H9 (cell line): Measurements from ENCODE around the gene BZW2. TPM values are rescaled to one million over a fixed set of nuclear protein-coding genes. Genes with fewer than 3 reads are reported as not detected.

Experiments
- DNase-seq: peaks from one replicate; pipeline ENCODE4 v3.0.0-alpha.2; 2017
- H2AFZ ChIP-seq: one replicate; pipeline ENCODE4 v1.6.1; 2013; ENCODE audit warnings: mild to moderate bottlenecking, low read length, control low read depth, moderate library complexity
- H2AK5ac ChIP-seq: 2 replicates; pipeline ENCODE4 v1.6.1; 2013; ENCODE audit warnings: low read length, control low read depth, mixed read lengths; ENCODE audit not compliant: insufficient read length
- H2BK120ac ChIP-seq: one replicate; pipeline ENCODE4 v1.6.1; 2013; ENCODE audit warnings: low read depth, mild to moderate bottlenecking, low read length, control low read depth, inconsistent platforms; ENCODE audit not compliant: poor library complexity, severe bottlenecking
- H2BK12ac ChIP-seq: 2 replicates; pipeline ENCODE4 v1.6.1; 2013; ENCODE audit warnings: low read length, control low read depth, mixed read lengths, low read depth; ENCODE audit not compliant: insufficient read length
- H2BK15ac ChIP-seq: 2 replicates; pipeline ENCODE4 v1.6.1; 2013; ENCODE audit warnings: low read depth, low read length, control low read depth
- H2BK20ac ChIP-seq: one replicate; pipeline ENCODE4 v1.6.1; 2013; ENCODE audit warnings: low read depth, mild to moderate bottlenecking, low read length, control low read depth, inconsistent platforms; ENCODE audit not compliant: poor library complexity, severe bottlenecking
- H2BK5ac ChIP-seq: 2 replicates; pipeline ENCODE4 v1.6.1; 2013; ENCODE audit warnings: low read length, control low read depth, mixed read lengths; ENCODE audit not compliant: insufficient read length
- H3K14ac ChIP-seq: 2 replicates; pipeline ENCODE4 v1.6.1; 2013; ENCODE audit warnings: low read length, control low read depth; ENCODE audit not compliant: insufficient read depth
- H3K18ac ChIP-seq: 2 replicates; pipeline ENCODE4 v1.6.1; 2013; ENCODE audit warnings: low read depth, mild to moderate bottlenecking, mixed read lengths, low read length, control low read depth; ENCODE audit not compliant: insufficient read length
- H3K23ac ChIP-seq: 2 replicates; pipeline ENCODE4 v1.6.1; 2013; ENCODE audit warnings: low read length, control low read depth, mixed read lengths, low read depth; ENCODE audit not compliant: insufficient read length
- H3K23me2 ChIP-seq: 2 replicates; pipeline ENCODE4 v1.6.1; 2013; ENCODE audit warnings: low read depth, mild to moderate bottlenecking, mixed read lengths, low read length, control low read depth; ENCODE audit not compliant: insufficient read length, poor library complexity, severe bottlenecking
- H3K27ac ChIP-seq: 2 replicates; pipeline ENCODE4 v1.5.1; 2013; ENCODE audit warnings: low read length, control low read depth, mixed read lengths, low read depth; ENCODE audit not compliant: insufficient read length
- H3K27me3 ChIP-seq: 2 replicates; pipeline ENCODE4 v1.6.1; 2013; ENCODE audit warnings: low read length, control low read depth, inconsistent platforms; ENCODE audit not compliant: insufficient read depth
- H3K4ac ChIP-seq: 2 replicates; pipeline ENCODE4 v1.6.1; 2013; ENCODE audit warnings: low read depth, mild to moderate bottlenecking, control low read depth, inconsistent platforms, low read length, moderate library complexity
- H3K4me1 ChIP-seq: 2 replicates; pipeline ENCODE4 v1.6.1; 2013; ENCODE audit warnings: low read length, control low read depth, inconsistent platforms; ENCODE audit not compliant: insufficient read depth
- H3K4me2 ChIP-seq: 2 replicates; pipeline ENCODE4 v1.6.1; 2013; ENCODE audit warnings: low read length, control low read depth, mixed read lengths; ENCODE audit not compliant: insufficient read length, insufficient read depth
- H3K56ac ChIP-seq: 2 replicates; pipeline ENCODE4 v1.6.1; 2013; ENCODE audit warnings: low read depth, mild to moderate bottlenecking, mixed read lengths, low read length, control low read depth; ENCODE audit not compliant: insufficient read length
- H3K79me1 ChIP-seq: 2 replicates; pipeline ENCODE4 v1.6.1; 2013; ENCODE audit warnings: low read depth, mild to moderate bottlenecking, moderate library complexity, low read length, control low read depth, inconsistent platforms; ENCODE audit not compliant: insufficient read depth, poor library complexity, severe bottlenecking
- H3K79me2 ChIP-seq: 2 replicates; pipeline ENCODE4 v1.6.1; 2013; ENCODE audit warnings: low read length, control low read depth, inconsistent platforms; ENCODE audit not compliant: insufficient read depth
- H3K9ac ChIP-seq: 2 replicates; pipeline ENCODE4 v1.6.1; 2013; ENCODE audit warnings: low read length, control low read depth, mixed read lengths; ENCODE audit not compliant: insufficient read length; ENCODE audit errors: extremely low read depth
- H3K9me3 ChIP-seq: one replicate; pipeline ENCODE4 v1.6.1; 2013; ENCODE audit warnings: low read depth, low read length, inconsistent platforms; ENCODE audit not compliant: control insufficient read depth
- H3T11ph ChIP-seq: one replicate; pipeline ENCODE4 v1.6.1; 2013; ENCODE audit warnings: mild to moderate bottlenecking, low read length, control low read depth, inconsistent platforms
- H4K20me1 ChIP-seq: one replicate; pipeline ENCODE4 v1.6.1; 2013; ENCODE audit not compliant: control insufficient read depth, insufficient read length, insufficient read depth
- H4K5ac ChIP-seq: 2 replicates; pipeline ENCODE4 v1.6.1; 2013; ENCODE audit warnings: low read depth, mild to moderate bottlenecking, mixed read lengths, low read length, control low read depth; ENCODE audit not compliant: insufficient read length
- H4K8ac ChIP-seq: replicated peaks from 2 replicates; pipeline ENCODE4 v1.6.1; 2013; ENCODE audit warnings: low read length, control low read depth, mixed read lengths, low read depth; ENCODE audit not compliant: insufficient read length
- H4K91ac ChIP-seq: 2 replicates; pipeline ENCODE4 v1.6.1; 2013; ENCODE audit warnings: low read depth, mild to moderate bottlenecking, moderate library complexity, mixed read lengths, low read length, control low read depth; ENCODE audit not compliant: insufficient read length
- H3K27ac Mint-ChIP-seq, 3 experiments: 2 replicates in 2 of 3; 3 replicates in 1 of 3; pipeline ENCODE4 v1.8.0; 2020 to 2021; ENCODE audit warnings: mixed read lengths in 3 of 3, mild to moderate bottlenecking in 1 of 3, moderate library complexity in 1 of 3
- H3K27me3 Mint-ChIP-seq: 2 replicates; pipeline ENCODE4 v1.8.0; 2021; ENCODE audit warnings: low read depth, mild to moderate bottlenecking, moderate library complexity, mixed read lengths
- H3K36me3 Mint-ChIP-seq, 3 experiments: 2 replicates in 2 of 3; 3 replicates in 1 of 3; pipeline ENCODE4 v1.8.0; 2020 to 2021; ENCODE audit warnings: low read depth in 3 of 3, mixed read lengths in 3 of 3; ENCODE audit not compliant: insufficient read depth in 1 of 3
- H3K4me1 Mint-ChIP-seq, 2 experiments: 2 replicates each; pipeline ENCODE4 v1.8.0; 2020; ENCODE audit warnings: mixed read lengths in 2 of 2
- H3K4me3 Mint-ChIP-seq, 2 experiments: 2 replicates in 1 of 2; 3 replicates in 1 of 2; pipeline ENCODE4 v1.8.0; 2020 to 2021; ENCODE audit warnings: mild to moderate bottlenecking in 2 of 2, mixed read lengths in 2 of 2, moderate library complexity in 1 of 2
- H3K9me3 Mint-ChIP-seq, 2 experiments: 2 replicates in 1 of 2; 3 replicates in 1 of 2; pipeline ENCODE4 v1.8.0; 2020; ENCODE audit warnings: mild to moderate bottlenecking in 2 of 2, mixed read lengths in 2 of 2, moderate library complexity in 1 of 2
- CTCF ChIP-seq: fragments of 200-600 bp; sonication (generic); conservative IDR thresholded peaks from 3 replicates; pipeline ENCODE4 v1.8.0; 2021; ENCODE audit warnings: antibody characterized with exemption, mild to moderate bottlenecking
- WGBS: extraction: QIAGEN DNeasy Blood & Tissue Kit; methylation state at CpG from one replicate; pipeline ENCODE4 v1.1.7; 2013; ENCODE audit warnings: missing lambda C conversion rate, low lambda C conversion rate, mixed read lengths; ENCODE audit not compliant: insufficient read length; ENCODE audit errors: extremely low coverage; 5-methylcytosine and 5-hydroxymethylcytosine counted together
- total RNA-seq: library from RNA; stranded (reverse); gene quantifications from 2 replicates; pipeline ENCODE4 v1.2.1, GENCODE V29; 2021

The BZW2 gene
- total RNA-seq, 1 experiment from 2014 or later, result 64.6 TPM

DNA sequence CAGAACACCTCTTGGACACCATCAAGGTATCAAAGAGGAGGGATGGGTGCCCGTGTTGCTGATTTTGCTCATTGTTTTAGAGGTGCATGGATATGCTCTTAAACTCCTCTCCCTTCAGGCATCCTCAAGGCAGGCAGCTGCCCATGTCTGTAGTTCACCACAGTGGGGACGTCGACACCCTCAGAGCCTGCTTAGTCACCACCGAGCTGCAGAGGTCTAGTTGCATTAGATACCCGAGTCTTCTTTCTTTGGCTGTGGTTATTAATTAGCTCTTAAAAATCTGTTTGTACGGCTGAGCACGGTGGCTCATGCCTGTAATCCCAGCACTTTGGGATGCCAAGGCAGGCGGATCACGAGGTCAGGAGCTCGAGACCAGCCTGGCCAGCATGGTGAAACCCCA lies 82.8 kb downstream of the BZW2 start:
- H4K91ac ChIP-seq, result no peak overlapping the region
- no peaks in the 10 kb centered on the region for H3K23me2 ChIP-seq
- H3K4me1 ChIP-seq, result no peaks in the 10 kb centered on the region
- Mint-ChIP-seq H3K4me1 (no peaks in the 10 kb centered on the region), H3K27me3 (no peaks in the 10 kb centered on the region), H3K9me3 (no peaks in the 10 kb centered on the region), H3K27ac (peak overlapping the region in 1 of 3 experiments; percentile 87; a peak in 1 of 7 replicates), H3K4me3 (no peak overlapping the region; a peak in 1 of 5 replicates), H3K36me3 (0 out of 7 replicates have a peak, but pooled peaks cover 0 to 2% (median 0%) of the 10 kb centered on the region in 3 experiments)
- H2AFZ ChIP-seq, result no peak overlapping the region
- no CpG with 5 or more reads among the region's 10 CpGs for WGBS
- no peak overlapping the region for H3K4me2 ChIP-seq
- H3K9me3 ChIP-seq, result no peaks in the 10 kb centered on the region
- no peaks in the 10 kb centered on the region for H3K79me1 ChIP-seq
- no peak overlapping the region for H4K5ac ChIP-seq
- H3K23ac ChIP-seq, result no peak overlapping the region
- no peaks in the 10 kb centered on the region for H3K79me2 ChIP-seq
- H2BK15ac ChIP-seq, result no peak overlapping the region
- no peak overlapping the region for H2BK12ac ChIP-seq
- no peak overlapping the region for H2BK5ac ChIP-seq
- TF ChIP-seq CTCF, result no peak
- H4K20me1 ChIP-seq, result no peaks in the 10 kb centered on the region
- no peak overlapping the region for H3K27ac ChIP-seq
- no peak for DNase-seq
- H4K8ac ChIP-seq, result no peak overlapping the region
- no peak overlapping the region for H3K56ac ChIP-seq
- H2AK5ac ChIP-seq, result no peak overlapping the region
- H3T11ph ChIP-seq, result no peak overlapping the region
- no peak overlapping the region for H3K14ac ChIP-seq
- H3K9ac ChIP-seq, result no peak overlapping the region
- no peaks in the 10 kb centered on the region for H3K27me3 ChIP-seq
- no peak overlapping the region for H2BK20ac ChIP-seq
- no peak overlapping the region for H3K18ac ChIP-seq
- H2BK120ac ChIP-seq, result no peak overlapping the region
- H3K4ac ChIP-seq, result no peak overlapping the region
